ENCODE results near the gene TMEM203.
A peak's percentile ranks its signal among the peaks of the same experiment; 100 is the strongest.

TMEM203 gene

DNA sequence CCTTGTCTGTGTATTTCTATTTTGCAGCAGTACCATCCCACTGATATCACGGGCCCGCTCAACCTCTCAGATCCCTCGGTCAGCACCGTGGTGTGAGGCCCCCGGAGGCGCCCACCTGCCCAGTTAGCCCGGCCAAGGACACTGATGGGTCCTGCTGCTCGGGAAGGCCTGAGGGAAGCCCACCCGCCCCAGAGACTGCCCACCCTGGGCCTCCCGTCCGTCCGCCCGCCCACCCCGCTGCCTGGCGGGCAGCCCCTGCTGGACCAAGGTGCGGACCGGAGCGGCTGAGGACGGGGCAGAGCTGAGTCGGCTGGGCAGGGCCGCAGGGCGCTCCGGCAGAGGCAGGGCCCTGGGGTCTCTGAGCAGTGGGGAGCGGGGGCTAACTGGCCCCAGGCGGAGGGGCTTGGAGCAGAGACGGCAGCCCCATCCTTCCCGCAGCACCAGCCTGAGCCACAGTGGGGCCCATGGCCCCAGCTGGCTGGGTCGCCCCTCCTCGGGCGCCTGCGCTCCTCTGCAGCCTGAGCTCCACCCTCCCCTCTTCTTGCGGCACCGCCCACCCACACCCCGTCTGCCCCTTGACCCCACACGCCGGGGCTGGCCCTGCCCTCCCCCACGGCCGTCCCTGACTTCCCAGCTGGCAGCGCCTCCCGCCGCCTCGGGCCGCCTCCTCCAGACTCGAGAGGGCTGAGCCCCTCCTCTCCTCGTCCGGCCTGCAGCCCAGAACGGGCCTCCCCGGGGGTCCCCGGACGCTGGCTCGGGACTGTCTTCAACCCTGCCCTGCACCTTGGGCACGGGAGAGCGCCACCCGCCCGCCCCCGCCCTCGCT, 37.5 kb downstream of the TMEM203 start:
- no peak overlapping the region for H3K4me3 ChIP-seq (ENCODE audit: low read depth, low read length)

DNA sequence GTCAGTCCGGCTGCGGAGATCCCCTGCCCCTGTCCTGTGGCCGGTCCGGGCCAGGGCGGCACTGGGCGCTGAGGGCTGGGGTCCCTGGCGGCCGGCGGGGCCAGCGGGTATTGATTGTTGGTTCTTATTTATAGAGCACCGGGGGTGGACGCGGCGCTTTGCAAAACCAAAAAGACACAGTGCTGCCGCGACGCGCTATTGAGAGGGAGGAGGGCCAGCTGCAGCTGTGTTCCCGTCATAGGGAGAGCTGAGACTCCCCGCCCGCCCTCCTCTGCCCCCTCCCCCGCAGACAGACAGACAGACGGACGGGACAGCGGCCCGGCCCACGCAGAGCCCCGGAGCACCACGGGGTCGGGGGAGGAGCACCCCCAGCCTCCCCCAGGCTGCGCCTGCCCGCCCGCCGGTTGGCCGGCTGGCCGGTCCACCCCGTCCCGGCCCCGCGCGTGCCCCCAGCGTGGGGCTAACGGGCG, 38.1 kb downstream of the TMEM203 start:
- no peak overlapping the region for H3K4me3 ChIP-seq (ENCODE audit: low read depth, low read length)

DNA sequence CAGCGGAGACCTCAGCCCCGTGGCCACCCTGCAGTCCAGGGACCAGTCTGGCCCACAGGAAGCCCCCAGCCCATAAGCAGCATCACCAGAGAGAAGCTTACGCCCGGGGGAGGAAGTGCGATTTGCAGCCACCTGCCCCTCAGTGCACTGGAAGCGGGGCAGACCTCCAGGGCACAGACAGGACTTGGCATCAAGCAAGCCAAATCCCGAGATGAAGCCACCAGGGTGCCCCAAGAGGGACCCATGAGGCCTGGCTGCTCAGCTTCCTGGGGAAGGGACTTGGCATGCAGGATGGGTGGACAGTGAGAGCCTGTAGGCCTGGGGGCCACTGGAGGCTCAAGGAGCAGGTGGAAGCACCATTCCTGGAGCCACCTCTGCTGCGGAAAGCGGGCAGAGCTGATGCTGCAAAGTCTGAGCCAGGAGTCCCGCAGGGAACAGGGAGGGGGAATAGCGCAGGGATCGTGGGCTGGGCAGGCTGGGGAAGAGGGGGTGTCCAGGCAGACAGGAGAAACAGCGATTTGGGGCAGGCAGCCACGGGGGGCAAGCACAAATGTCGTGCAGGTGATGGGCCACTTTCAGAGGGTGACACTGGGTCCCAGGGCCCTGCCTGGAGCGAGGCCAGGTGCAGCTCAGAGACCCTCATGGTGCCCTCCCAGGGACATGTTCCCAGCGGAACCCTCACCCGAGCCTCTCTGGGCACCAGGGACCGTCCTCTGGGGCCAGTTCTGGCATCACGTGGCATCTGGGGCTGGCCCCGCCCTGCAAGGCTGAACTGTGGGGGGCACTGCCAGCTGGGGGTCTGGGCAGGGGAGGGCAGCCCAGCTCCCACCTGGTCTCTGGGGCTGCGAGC, 38.8 kb downstream of the TMEM203 start:
- H3K4me3 ChIP-seq (ENCODE audit: low read depth, low read length) = no peak overlapping the region

DNA sequence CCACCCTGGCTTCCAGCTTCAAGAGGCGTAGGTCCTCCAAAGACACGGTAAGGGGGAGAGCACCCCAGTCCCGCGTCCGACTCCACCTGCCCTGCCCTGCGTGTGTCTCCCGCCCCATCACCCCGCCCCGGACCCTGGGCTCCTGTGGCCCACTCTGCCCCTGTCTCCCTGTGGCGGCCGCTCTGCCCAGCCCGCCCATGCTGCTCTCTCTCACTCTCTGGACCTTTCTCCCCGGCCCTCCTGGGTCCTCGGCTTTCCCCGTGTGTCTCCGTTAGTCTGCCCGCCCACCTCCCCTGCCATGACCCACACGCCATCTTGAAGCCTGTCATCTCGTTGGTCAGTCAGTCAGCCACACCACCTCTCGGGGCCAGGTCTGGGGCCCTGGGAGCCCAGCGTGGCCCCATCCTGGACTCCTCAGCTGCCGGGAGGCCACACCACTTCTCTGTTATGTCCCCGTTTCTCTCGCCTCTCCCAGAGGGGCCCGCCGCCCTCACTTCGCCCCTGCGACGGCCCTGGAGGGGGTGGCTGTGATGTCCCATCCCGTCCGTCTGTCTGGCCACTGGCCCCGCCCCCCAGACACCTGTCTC, 40.1 kb downstream of the TMEM203 start:
- H3K4me3 ChIP-seq (ENCODE audit: low read depth, low read length) = no peak overlapping the region

DNA sequence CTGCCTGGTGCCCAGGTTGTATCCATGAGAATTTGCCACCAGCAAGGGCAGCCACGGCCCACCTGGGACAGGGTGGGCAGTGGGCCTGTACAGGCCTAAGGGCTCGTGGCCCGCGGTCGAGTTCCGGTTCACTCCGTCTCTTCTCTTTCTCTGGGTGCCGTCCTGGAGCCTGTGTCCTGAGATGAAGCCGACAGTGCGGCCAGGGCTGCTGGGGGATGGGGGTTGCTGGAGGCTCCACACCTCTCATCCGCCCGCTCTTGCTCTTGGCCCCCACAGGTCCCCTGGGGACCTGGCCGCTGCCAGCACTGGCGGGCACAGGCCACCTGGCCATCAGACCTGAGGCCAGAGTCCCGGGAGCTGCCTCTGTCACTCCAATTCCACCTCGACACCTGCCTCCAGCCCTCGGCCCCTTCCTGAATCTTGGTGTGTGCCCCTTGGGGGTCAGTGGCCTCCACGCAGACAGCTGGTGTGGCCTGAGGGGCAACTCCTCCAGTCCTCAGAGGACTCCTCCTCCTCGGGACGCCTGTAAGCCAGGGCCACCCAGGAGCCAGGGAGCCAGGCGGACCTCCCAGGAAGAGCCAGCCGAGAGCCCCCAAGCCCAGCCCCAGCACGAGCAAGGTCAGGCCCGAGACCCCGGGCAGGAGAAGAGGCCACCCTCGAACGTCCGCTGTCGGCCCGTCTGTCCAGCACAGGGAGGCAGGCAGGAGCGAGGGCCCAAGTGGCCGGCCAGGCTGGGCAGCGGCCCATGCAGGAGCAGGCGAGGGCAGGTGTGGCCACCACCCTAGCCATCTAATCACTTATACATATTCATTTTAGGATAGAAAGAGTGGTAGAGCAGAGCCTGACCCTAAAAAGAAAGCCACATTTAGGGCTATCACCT, 40.8 kb downstream of the TMEM203 start:
- H3K4me3 ChIP-seq (ENCODE audit: low read depth, low read length) = no peak overlapping the region

DNA sequence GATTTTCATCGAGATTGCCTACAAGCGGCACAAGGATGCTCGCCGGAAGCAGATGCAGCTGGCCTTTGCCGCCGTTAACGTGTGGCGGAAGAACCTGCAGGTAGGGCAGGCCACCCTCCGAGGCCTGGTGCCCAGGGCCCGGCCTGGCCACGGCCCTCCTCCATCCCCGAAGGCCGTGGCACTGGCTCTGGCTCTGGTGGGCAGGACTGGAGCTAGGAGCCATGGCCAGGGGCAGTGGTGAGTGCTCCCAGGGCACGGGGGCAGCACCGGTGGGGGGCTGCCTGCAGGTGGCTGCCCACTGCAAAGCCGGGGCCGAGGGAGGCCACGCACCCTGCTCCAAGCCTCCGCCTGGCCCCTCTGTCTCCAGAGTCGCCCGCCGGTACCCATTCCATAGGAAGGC, 41.6 kb downstream of the TMEM203 start:
- H3K4me3 ChIP-seq (ENCODE audit: low read depth, low read length) = no peak overlapping the region

DNA sequence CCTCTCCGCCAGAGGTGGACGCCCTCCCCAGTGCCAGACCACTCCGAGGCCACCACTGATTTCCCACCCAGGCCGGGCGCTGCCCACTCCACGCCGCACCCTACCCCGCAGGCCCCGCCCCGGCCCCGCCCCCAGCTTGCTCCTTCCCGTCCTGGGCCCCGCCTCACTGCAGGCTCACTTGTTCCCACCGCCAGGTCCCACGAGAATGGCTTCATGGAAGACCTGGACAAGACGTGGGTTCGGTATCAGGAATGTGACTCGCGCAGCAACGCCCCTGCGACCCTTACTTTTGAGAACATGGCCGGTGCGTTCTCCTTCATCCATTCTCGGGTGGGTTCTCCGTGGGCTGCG, 42.1 kb downstream of the TMEM203 start:
- peak overlapping the region; percentile 4 for H3K4me3 ChIP-seq (ENCODE audit: low read depth, low read length)

DNA sequence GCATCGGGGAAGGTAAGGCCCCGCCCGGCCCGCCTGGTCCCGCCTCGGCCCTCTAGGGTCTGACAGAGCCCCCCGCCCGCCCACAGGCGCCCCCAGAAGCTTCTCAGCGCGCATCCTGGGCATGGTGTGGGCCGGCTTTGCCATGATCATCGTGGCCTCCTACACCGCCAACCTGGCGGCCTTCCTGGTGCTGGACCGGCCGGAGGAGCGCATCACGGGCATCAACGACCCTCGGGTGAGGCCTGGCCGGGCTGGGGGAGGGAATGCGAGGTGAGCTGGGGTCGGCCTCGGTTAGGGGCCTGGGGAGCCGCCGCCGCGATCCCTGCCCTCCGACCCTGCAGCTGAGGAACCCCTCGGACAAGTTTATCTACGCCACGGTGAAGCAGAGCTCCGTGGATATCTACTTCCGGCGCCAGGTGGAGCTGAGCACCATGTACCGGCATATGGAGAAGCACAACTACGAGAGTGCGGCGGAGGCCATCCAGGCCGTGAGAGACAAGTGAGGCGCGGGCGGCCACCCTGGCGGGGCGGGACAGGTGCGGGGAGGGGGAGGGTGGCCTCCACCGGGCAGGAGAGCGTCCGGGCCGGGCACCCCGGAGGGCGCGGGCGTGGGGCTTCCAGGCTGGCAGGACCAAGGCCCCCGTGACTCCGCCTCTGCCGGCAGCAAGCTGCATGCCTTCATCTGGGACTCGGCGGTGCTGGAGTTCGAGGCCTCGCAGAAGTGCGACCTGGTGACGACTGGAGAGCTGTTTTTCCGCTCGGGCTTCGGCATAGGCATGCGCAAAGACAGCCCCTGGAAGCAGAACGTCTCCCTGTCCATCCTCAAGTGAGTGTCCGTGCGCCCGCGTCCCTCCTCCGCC, 42.7 kb downstream of the TMEM203 start:
- peak overlapping the region; percentile 4 for H3K4me3 ChIP-seq (ENCODE audit: low read depth, low read length)

DNA sequence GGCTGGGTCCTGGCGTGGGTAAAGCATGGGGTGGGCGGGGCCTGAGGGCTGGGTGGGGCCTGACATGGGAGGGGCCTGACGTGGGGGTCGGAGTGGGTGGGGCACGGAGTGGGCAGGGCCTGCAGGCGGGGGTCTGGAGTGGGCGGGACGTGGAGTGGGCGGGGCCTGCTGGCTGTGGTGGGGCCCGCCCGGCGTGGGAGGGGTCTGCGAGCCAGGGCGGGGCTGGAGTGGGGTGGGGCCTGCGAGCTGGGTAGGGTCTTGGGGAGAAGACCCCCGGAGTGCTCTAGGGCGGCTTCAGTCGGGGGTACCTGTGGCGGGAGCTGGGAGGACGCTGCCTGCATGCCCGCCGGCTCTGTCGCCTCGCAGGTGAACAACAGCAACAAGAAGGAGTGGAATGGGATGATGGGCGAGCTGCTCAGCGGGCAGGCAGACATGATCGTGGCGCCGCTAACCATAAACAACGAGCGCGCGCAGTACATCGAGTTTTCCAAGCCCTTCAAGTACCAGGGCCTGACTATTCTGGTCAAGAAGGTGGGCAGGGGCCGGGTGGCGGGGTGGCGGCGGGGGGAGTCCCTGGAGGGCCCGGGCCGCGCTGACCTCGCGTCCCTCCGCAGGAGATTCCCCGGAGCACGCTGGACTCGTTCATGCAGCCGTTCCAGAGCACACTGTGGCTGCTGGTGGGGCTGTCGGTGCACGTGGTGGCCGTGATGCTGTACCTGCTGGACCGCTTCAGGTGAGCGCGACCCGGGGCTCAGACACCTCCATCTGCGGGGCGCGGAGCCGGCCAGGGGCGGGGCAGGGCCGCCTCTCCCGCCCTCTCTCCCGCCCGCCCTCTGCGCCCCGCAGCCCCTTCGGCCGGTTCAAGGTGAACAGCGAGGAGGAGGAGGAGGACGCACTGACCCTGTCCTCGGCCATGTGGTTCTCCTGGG, 43.6 kb downstream of the TMEM203 start:
- H3K4me3 ChIP-seq (ENCODE audit: low read depth, low read length) = no peak overlapping the region

DNA sequence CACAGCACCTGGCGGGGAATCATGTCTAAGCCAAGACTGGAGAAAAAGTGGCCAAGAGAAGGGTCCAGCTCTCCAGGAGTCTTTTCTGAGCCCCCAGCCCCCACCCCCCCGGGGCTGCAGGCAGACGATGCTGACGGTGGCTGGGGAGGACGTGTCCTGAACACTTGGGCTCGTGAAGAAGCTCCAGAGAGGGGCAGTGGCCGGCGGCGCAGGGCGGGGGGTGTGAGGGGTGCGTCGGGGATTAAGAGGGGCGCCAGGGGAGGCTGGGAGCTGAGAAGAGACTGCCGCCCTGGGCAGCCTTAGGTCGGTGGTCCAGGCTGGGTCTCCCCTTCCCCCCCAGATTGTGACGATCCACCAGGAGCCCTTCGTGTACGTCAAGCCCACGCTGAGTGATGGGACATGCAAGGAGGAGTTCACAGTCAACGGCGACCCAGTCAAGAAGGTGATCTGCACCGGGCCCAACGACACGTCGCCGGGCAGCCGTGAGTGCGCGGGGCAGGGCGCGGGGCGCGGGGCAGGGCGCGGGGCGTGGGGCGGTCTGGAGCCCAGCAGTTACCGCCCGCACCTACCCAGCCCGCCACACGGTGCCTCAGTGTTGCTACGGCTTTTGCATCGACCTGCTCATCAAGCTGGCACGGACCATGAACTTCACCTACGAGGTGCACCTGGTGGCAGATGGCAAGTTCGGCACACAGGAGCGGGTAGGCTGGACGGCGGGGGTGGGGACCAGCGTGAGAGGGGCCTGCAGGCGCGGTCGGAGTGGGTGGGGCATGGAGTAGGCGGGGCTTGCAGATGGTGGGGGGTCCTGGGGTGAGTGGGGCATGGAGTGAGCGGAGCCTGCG, 44.5 kb downstream of the TMEM203 start:
- no peak overlapping the region for H3K4me3 ChIP-seq (ENCODE audit: low read depth, low read length)

DNA sequence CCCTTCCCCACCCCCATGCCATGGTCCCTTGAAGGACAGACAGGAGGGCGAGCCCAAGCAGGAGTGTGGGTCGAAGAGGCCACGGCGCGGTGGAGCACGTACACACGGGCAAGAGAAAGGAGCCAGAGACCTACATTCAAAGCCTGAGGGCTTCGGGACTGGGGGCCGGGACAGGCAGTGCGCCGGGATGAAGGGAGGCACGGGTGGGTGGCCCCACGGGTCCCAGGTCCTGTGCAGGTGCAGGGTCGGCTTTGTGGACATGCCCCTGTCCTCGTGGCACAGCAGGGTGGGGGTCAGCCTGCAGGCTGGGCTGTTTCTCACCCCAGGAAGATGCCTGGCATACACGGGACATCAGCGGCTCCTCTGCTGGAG, 45.4 kb downstream of the TMEM203 start:
- no peak overlapping the region for H3K4me3 ChIP-seq (ENCODE audit: low read depth, low read length)

DNA sequence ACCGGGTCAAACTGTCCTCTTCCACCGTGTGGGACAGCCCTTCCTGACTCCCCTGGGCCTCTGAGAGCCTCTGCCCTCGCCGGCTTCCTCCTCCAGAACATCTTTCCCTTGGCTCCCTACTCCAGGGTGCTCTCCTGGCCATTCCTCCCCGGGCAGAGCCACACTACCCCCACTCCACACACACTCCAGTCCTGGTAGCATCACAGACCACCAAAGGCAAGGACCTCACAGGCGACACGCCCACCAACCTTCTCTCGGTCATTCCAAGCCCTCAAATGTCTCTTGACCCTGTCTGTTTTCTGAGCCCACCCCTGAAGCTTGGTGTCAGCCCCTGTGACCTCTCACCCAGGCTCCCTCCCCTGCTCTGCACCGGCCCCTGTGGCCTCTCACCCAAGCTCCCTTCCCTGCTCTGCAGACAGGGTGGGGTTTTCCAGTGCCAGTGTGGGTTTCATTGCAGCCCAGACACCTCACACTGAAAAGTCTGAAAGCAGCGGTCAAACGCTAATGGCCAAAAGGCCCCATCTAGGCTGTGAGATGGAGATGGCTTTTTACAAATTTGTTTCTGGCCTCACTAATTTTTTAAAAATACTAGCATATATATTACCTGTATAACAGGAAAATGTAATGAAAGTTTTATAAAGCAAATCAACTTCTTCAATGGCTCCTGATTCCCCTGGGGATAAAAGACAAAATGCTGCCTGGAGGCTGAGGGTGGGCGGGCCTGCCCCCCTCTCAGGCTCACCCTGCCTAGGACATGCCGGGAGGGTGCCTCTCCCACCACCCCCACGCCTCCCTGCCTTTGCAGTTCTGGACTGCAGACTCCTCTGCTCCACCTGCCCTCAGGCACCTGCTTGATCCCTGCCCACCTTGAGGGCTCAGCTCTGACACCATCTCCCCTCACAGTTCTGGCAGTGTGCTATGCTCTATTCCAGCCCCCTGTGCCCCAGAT, 46.1 kb downstream of the TMEM203 start:
- H3K4me3 ChIP-seq (ENCODE audit: low read depth, low read length) = no peak overlapping the region

DNA sequence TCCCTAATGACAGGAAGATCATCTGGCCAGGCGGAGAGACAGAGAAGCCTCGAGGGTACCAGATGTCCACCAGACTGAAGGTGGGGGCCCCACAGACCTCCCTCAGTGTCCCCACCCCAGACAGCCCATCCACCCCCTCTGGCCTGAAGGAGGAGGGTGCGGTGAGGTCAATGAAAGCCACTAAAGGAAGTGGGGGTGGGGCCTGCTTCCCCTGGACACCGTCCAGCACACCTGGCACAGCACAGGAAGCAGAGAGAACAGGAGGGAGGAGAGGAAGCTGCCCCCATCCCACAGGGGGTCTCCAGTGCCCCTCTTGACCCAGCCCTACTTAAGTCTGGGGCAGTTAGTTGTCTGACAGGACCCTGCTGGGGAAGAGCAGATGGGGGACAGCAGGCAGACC, 46.8 kb downstream of the TMEM203 start:
- no peak overlapping the region for H3K4me3 ChIP-seq (ENCODE audit: low read depth, low read length)

DNA sequence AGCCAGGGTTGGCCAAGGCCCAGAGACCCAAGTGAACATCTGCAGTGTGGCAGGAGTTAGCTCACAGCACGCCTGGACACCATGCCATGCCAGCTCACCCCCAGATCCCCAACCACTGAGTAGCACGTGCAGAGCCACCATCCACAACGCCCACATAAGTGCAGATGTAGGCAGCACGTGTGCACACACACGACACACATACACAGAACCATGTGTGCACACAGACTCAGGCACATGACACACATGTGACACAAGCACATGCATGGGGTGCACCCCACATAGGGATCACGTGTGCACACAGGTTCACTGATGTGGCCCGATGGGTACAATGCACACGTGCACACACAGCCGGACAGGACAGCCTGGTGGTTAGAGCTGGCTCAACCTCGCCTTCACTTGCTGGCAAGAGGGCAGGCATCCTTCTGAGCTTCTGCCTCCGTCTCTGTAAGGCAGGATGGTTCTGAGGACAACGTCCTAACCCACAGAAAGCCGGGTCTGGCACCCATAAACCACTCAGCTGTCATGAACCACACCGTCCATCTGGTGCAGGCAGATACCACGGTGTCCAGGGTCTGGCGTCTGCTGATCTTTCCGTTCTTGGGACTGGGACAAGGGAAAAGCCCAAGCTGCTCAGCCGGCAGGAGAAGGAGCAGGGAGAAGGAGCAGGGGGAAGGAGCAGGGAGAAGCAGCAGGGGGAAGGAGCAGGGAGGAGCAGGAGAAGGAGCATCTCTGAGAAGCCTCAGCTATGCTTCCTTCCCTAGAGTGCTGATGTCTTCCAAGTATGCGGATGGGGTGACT, 47.6 kb downstream of the TMEM203 start:
- no peak overlapping the region for H3K4me3 ChIP-seq (ENCODE audit: low read depth, low read length)

DNA sequence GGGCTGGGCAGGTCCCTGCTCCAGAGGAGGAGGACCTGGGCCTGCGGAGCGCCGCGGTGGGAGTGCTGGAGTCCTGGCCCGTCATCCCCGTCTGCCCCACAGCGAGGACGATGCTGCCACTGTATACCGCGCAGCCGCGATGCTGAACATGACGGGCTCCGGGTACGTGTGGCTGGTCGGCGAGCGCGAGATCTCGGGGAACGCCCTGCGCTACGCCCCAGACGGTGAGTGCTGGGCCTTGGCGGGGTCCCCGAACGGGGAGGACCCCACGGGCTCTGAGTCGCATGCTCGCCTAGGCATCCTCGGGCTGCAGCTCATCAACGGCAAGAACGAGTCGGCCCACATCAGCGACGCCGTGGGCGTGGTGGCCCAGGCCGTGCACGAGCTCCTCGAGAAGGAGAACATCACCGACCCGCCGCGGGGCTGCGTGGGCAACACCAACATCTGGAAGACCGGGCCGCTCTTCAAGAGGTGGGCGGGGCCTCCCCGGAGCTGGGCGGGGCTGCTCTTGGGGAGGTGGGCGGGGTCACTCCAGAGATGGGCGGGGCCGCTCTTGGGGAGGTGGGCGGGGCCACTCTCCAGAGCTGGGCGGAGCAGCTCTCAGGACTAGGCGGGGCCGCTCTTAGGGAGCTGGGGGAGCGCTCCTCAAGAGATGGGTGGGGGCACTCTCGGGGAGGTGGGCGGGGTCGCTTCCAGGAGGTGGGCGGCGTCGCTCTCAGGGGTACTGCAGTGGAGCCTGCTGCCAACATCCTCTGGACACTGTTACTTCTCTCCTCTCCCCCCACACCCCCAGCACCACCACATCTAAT, 48.7 kb downstream of the TMEM203 start:
- peak overlapping the region; percentile 20 for H3K4me3 ChIP-seq (ENCODE audit: low read depth, low read length)

All from iPS-11a (cell line).